H1 (cell line): ENCODE measurements around the gene CUL4A. TPM values are rescaled to one million over a fixed set of nuclear protein-coding genes. Genes with fewer than 3 reads are reported as not detected.

Experiments
- ATF2 ChIP-seq: IDR thresholded peaks from 2 replicates; pipeline ENCODE4 v1.6.1; 2012; ENCODE audit warnings: low read length, inconsistent platforms
- CHD7 ChIP-seq: fragments of 300-600 bp; sonication (generic); IDR thresholded peaks from 2 replicates; pipeline ENCODE4 v1.7.1; 2012; ENCODE audit warnings: low read length, moderate library complexity, mild to moderate bottlenecking, inconsistent platforms; ENCODE audit not compliant: insufficient replicate concordance
- EP300 ChIP-seq, 2 experiments: IDR thresholded peaks; 1 replicate in 1 of 2; 2 replicates in 1 of 2; pipeline ENCODE4 v1.6.1; 2011 to 2012; ENCODE audit warnings: low read depth in 2 of 2, low read length in 2 of 2, mild to moderate bottlenecking in 2 of 2, borderline replicate concordance in 1 of 2, inconsistent platforms in 1 of 2, moderate library complexity in 1 of 2
- RFX5 ChIP-seq: IDR thresholded peaks from 2 replicates; pipeline ENCODE4 v1.6.1; 2011; ENCODE audit warnings: low read depth, low read length, improper control_type of control experiment, borderline replicate concordance
- polyA plus RNA-seq, 7 experiments: library from polyadenylated mRNA; depleted of rRNA in 3 of 7; stranded (reverse) in 5 of 7; unstranded in 2 of 7; fragments of >200 nt in 5 of 7; fragments of 200-250 nt in 2 of 7; gene quantifications; 1 replicate in 5 of 7; 2 replicates in 1 of 7; 4 replicates in 1 of 7; pipeline versions ENCODE4 v1.2.1 to v1.2.3, GENCODE V29; 2011 to 2013; ENCODE audit warnings: missing spikeins in 2 of 7, mixed read lengths in 2 of 7
- total RNA-seq: library from RNA; stranded (reverse); fragmentation: NEBNext Ultra II Directional; extraction: Animal tissue kit (Norgen Biotek cat#: 25700); gene quantifications from 2 replicates; pipeline ENCODE4 v1.2.1, GENCODE V29; 2021

CUL4A gene
- total and polyA plus RNA-seq, 2 of the 8 experiments (the other 6 are each of a cell fraction or from before 2014, with no cell fraction given) = 54.7 to 101 TPM

DNA sequence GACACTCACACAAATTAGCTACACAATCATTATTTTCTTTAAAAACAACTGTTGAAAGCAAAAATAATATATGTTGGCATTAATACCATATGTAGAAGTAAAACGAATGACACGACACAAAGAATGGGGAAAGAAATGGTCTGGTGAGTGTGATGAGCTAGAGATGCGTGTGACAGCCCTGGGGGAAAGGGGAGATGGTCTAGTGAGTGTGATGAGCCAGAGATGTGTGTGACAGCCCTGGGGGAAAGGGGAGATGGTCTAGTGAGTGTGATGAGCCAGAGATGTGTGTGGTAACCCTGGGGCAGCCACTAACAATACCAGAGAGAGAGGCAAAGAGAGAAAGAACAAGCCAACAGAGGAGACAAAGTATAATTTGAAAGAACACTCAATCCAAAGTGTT is 65.3 kb downstream of the CUL4A start (continued):
- TF ChIP-seq RFX5 = no peak
- TF ChIP-seq ATF2 = no peak
- no peak for TF ChIP-seq CHD7
- no peak for TF ChIP-seq EP300 (IDR thresholded peaks at IDR 0.05; ENCODE audit: borderline replicate concordance in 1 of 2, low read depth in 2 of 2, low read length in 2 of 2)
- TF ChIP-seq, all 59 proteins: peak for 0
